ENCODE measurements around the gene TP53BP1.
"Not testable (repeated sequence)": the region's sequence is repeated elsewhere in the genome, so short reads cannot be mapped to it uniquely, and the experiment has no call there.

Gene TP53BP1

GRCh38 chr15:43420435-43420834 is 72.5 kb downstream of the TP53BP1 start:
- DNase-seq (ENCODE audit: low read depth), result no peak

GRCh38 chr15:43414196-43414595 is 78.8 kb downstream of the TP53BP1 start:
- no peak for DNase-seq (ENCODE audit: low read depth)

- DNase-seq (ENCODE audit: low read depth), result no peak
Measured at GRCh38 chr15:43412096-43412495, 80.9 kb downstream of the TP53BP1 start.

GRCh38 chr15:43410572-43411214 is 82.3 kb downstream of the TP53BP1 start:
- no peak for DNase-seq (ENCODE audit: low read depth)

- DNase-seq (ENCODE audit: low read depth), result no peak
Measured at GRCh38 chr15:43408789-43409188, 84.2 kb downstream of the TP53BP1 start.

GRCh38 chr15:43406808-43407207 is 86.1 kb downstream of the TP53BP1 start:
- no peak for DNase-seq (ENCODE audit: low read depth)

- DNase-seq (ENCODE audit: low read depth), result no peak
Measured at GRCh38 chr15:43406189-43406588, 86.8 kb downstream of the TP53BP1 start.

GRCh38 chr15:43404130-43404529 is 88.8 kb downstream of the TP53BP1 start:
- DNase-seq (ENCODE audit: low read depth), result no peak

GRCh38 chr15:43403616-43404015 is 89.3 kb downstream of the TP53BP1 start:
- DNase-seq (ENCODE audit: low read depth), result no peak

- no peak for DNase-seq (ENCODE audit: low read depth)
Measured at GRCh38 chr15:43402255-43402654, 90.7 kb downstream of the TP53BP1 start.

- not testable (repeated sequence) for DNase-seq (ENCODE audit: low read depth)
Measured at GRCh38 chr15:43393592-43393991, 99.4 kb downstream of the TP53BP1 start.

- DNase-seq (ENCODE audit: low read depth), result no peak
Measured at GRCh38 chr15:43390723-43391122, 102.2 kb downstream of the TP53BP1 start.

- no peak for DNase-seq (ENCODE audit: low read depth)
Measured at GRCh38 chr15:43383070-43383469, 109.9 kb downstream of the TP53BP1 start.

GRCh38 chr15:43382310-43382709 is 110.6 kb downstream of the TP53BP1 start:
- DNase-seq (ENCODE audit: low read depth), result no peak

- no peak for DNase-seq (ENCODE audit: low read depth)
Measured at GRCh38 chr15:43378601-43379000, 114.4 kb downstream of the TP53BP1 start.

- DNase-seq (ENCODE audit: low read depth), result no peak
Measured at GRCh38 chr15:43376017-43376705, 116.8 kb downstream of the TP53BP1 start.

- peak; percentile 67 for DNase-seq (ENCODE audit: low read depth)
Measured at GRCh38 chr15:43370975-43371974, 121.7 kb downstream of the TP53BP1 start, which contains the start of the genes TUBGCP4 and ZSCAN29. TUBGCP4 (plus strand) TSS chr15:43371101; CDS start chr15:43371355, 254 bp downstream. ZSCAN29 (minus strand) TSS chr15:43371043; CDS start chr15:43369913, 1,130 bp downstream.

GRCh38 chr15:43370310-43370974 is 122.5 kb downstream of the TP53BP1 start:
- no peak for DNase-seq (ENCODE audit: low read depth)

- DNase-seq (ENCODE audit: low read depth), result no peak
Measured at GRCh38 chr15:43361313-43361903, 131.5 kb downstream of the TP53BP1 start.

GRCh38 chr15:43360821-43361220 is 132.1 kb downstream of the TP53BP1 start:
- no peak for DNase-seq (ENCODE audit: low read depth)

Data from stimulated activated CD8-positive, alpha-beta memory T cell treated with anti-CD3 and anti-CD28 coated beads, Interleukin-12 subunit alpha, Interleukin-12 subunit beta, amount 100 ng/mL, for 4 hours (primary cell).